HG02759 (cell line): Measurements from ENCODE around the gene MSI2.
"Not testable (repeated sequence)": the region's sequence is repeated elsewhere in the genome, so short reads cannot be mapped to it uniquely, and the experiment has no call there.

Experiments
- ATAC-seq: cut with Tn5 transposase; IDR thresholded peaks from one replicate; pipeline ENCODE4 v1.9.1; 2021; ENCODE audit warnings: mild to moderate bottlenecking, moderate library complexity; ENCODE audit not compliant: unreplicated experiment

MSI2 gene

DNA sequence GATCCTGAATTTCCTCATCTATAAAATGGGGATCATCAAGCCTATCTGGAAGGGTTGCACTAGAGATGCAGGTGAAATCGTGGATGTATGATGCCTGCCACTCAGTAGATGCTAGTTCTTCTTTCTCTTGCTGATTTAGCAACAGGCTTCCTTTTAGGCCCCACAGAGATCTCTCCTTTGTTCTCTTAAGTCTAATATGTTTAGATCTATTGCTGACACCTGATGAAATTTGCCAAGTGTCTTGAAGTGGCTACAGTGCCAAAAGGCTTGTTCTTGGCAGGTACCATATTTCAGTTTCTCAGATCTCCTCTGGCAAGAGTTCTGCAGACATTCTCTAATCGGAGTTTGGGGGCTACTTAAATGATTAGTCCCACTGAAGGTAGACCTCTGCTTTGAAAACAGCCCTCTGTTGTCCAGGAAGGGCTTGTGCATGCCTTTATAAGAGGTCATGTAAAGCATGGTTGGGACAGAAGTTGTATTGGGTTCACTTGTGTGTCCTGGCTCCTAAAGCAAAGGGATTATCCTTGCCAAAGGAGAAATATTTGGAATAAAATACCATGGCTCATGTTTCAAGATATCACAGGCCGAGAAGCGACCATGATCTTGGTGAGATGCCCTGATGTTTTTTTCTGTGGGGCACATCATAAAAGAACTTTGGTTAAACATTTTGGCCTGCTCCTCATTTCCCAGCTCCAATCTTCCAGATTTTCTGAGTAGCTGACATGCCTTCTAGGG, 234.0 kb downstream of the MSI2 start:
- no peak for ATAC-seq

GRCh38 chr17:57490890-57491289, 234.6 kb downstream of the MSI2 start:
- no peak for ATAC-seq

DNA sequence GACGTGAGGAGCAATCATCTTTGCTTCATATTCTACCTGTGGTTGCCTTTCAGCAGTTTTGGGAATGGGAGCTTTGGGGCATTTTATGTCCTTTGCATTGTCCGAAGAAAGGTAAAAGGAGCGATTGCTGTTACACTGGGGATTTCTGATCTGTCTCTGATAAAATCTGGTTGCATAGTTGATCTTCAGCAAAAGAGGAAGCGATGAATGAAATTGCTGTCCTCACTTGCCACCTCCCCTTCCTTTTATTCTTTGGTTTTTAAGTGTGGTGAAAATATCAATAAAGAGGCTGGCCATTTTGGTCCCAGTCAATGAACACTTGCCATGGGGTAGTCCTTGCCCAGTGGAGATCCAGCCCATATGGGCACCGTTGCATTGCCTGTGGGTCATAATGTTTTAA, 236.8 kb downstream of the MSI2 start:
- no peak for ATAC-seq

GRCh38 chr17:57493625-57494024, 237.3 kb downstream of the MSI2 start:
- no peak for ATAC-seq

- ATAC-seq: no peak
Observed at GRCh38 chr17:57494443-57494842, 238.1 kb downstream of the MSI2 start.

DNA sequence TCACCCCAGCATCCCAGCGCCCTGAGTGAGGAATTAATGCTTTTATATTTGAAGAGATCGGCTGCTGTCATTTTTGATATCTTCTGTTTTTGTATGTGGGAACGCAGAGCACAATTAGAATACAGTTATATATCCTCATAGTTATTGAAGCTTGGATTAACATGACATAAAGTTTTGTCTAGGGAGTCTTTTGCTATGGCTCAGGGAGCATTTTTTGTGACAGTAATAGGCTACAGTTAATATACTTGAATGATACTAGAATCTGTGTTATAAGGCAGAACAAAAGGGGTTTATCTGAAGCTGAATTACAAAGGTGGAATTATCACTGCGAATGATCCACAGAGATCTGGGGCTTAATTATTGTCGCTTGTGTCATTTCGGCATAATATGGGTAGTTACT, 239.4 kb downstream of the MSI2 start:
- no peak for ATAC-seq

- no peak for ATAC-seq
Observed at GRCh38 chr17:57496382-57496781, 240.1 kb downstream of the MSI2 start.

GRCh38 chr17:57498443-57498842, 242.1 kb downstream of the MSI2 start:
- ATAC-seq: no peak

- not testable (repeated sequence) for ATAC-seq
Observed at GRCh38 chr17:57499221-57499620, 242.9 kb downstream of the MSI2 start.

DNA sequence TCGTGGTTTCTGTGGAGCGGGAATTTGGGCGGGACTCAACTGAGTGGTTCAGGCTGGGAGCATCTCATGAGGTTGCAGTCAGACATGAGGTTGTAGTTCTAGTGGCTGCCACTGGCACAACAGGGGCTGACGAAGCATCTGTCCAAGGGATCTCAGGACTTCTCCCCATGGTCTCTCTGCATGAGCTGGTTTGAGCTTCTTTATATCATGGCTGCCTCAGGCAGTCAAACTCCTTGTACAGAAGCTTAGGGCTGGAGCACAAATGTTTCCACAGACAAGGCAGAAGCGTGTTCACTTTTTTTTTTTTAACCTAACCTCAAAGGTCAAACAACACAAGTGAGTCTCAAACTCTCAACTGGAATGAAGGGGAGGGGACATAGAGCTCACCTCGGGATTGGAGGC, 243.3 kb downstream of the MSI2 start:
- ATAC-seq: no peak

DNA sequence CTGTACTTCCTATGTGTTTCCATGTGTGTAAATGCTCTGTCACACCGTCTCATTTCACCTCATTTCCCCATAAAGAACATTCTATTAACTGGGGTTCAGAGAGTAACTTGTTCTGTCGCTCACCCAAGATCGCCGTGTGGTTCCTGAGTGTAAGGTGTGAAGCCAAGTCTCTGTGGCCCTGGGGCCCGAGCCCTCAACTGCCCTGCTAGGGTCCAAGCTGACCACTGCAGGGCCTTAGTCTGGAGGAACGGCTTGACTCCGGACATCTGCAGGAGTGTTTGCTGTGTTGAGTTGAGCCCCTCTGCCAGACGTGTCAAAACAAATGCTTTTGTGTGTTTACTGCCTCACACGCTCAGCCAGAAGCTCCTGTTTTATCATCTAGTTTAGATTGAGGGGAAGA, 244.7 kb downstream of the MSI2 start:
- ATAC-seq: no peak

DNA sequence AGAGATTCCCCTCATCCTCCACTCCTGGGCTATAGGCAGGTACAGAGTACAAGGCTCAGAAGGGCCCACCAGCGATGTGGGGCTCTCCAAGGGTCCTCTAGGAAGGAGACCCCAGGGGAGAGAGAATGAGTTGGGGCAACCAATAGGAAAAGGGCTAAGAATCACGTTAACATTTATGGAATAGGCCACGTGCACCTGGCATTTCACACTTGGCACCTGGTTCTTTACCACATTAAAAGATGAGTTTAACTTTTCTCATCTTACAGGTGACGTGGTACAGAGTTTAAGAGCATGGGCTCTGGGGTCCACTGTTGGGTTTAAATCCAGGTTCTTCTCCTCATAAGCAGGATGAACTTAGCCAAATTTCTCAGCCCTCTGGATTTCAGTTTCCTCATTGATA, 245.7 kb downstream of the MSI2 start:
- ATAC-seq: no peak

DNA sequence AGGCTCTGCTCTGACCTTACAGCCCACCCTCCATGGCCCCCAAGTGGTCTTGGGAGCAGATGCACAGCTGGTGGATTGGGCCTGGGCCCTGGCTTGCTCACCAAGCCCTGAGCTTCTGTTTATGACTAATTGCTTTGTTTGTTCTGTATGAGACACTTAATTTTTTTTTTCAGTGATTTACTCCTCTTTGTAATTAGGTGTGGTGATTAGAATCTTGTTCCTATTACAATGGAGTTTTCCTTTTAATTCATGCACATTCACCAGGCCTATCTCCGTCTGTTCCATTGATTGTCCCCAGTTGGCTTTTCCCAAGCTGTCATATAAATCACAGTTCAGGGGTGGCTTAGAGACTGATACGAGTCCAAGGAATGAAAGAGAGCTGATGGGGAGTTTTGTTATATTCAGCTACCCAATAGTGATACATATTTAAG, 246.5 kb downstream of the MSI2 start:
- no peak for ATAC-seq

DNA sequence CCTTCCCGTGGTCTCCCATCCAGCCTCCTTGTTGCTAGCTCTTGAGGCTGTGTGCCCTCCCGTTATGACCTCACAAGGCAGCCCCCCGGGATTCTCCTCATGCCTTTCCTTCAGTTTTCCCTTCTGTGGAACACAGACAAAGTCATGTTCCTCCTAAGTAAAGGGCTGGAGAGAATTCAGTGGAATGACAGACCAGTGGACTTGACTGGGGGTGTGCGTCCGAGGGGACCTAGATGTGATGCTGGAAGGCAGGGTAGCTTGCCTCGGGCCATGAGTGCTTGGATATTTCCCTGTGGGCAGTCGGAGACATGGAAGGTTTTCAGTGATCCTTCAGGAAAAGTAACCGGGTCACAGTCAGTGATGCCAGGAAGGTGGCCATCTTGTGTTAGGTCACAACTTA, 247.9 kb downstream of the MSI2 start:
- ATAC-seq: no peak

DNA sequence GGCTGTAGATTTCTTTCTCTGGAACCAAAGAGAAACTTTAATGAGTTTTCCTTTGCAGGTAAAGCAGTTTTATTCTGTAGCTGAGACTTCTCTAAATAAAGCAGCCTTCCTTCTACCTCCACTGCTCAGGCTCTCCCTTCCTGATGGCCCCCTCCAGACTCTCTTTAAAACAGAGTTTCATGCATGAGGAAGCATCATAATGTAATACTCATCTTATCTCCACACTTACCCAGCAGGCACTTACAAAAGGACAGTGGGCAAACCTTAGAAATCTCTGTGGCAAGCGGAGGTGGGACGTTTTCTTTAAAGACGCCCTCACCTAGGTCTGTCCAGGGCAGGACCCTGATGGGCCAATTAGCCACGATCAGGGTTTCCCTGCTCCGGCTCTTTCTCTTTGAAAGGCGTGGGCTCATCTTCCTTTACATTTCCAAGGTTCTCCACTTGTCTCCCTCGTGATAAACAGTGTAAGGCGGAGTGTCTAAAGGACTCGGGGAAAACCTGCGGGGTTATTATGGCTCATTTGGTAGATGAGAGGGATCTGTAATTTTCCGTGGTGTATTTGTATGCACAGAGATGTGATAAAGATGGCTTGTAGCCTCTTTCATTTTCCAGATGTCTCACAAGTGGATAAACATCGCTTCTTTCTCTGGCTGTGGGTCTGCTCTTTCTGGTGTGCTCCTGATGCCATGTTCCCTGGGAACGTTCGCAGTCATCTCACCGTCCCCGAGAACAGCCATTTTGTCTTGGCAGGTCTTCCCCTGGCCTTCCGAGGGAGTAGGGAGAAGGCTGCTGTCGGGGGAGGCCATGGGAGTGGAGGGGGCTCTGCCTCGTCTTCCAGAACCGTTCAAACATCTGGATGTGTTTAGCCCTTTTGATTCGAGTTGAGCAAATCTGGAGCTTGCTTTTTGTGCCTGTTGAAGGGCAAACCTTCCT, 249.8 kb downstream of the MSI2 start:
- no peak for ATAC-seq

GRCh38 chr17:57506774-57507127, 250.4 kb downstream of the MSI2 start:
- ATAC-seq: no peak

- ATAC-seq: no peak
Observed at GRCh38 chr17:57507828-57508227, 251.5 kb downstream of the MSI2 start.

GRCh38 chr17:57508671-57509070, 252.3 kb downstream of the MSI2 start:
- ATAC-seq: no peak

DNA sequence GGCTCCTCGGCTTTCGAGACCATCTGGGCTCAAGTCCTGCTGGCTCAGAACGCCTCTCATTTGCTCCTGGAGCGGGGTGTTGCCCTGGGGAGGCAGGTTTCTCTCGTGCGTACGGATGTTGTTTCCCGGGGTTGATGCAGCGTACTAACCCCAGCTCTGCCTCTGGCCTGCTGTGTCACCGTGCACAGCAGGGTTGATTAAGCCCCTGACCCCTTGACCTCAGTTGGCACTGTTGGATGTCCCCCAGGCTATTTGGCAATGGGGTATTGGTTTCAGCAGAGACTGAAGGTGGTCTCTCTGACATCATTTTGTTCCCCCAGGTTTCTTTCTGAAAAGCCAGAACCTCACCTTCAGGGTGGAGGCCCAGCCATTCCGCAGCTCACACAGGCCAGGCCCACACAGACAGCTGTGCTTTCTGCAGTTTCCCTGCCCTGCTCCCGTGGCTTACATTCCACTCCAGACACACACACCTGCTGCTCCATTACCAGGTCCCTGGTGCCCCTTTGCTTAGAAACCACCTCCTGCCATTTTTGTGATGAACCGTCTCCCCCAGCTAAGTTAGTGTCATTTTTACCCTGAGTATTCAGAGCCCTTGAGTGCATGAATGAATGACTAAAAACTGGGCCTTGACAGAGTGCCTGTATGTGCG, 255.3 kb downstream of the MSI2 start:
- ATAC-seq: no peak

DNA sequence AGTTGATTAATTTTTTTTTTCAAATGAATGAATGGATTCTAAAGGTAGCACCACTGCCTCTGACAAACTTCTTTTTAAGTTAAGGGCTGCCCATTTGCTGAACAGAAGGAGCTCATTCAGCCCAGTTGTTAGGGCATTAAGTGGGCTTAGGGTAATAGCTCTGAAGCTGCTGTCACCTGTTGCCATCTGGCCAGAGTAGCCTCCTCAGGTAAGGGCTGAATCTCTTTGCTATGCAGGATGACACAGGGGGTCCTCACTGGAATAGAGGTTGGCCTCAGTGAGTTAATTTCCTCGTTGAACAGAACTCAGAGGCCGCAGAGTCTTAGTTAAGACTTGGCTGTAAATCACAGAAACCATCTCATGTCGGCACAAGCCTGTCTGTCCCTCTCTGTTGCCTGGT, 255.9 kb downstream of the MSI2 start:
- no peak for ATAC-seq

DNA sequence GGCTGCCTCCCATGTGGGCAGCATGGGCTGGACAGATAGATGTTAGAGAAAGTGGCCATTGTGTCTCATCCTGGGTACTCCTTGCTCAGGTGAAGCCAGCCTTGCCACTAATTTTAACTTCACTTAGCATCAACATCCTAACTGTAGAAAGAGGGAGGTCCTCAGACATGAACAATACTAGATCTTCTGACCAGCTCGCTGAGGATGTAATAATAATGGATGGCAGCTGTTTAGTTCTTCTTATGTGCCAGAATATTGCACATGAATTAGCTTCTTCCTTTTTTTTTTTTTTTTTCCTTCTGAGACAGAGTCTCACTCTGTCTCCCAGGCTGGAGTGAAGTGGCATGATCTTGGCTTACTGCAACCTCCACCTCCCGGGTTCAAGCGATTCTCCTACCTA, 256.4 kb downstream of the MSI2 start:
- ATAC-seq: no peak

- ATAC-seq: no peak
Observed at GRCh38 chr17:57513569-57513968, 257.2 kb downstream of the MSI2 start.
